ENCODE measurements around the gene CORO7.

DNA sequence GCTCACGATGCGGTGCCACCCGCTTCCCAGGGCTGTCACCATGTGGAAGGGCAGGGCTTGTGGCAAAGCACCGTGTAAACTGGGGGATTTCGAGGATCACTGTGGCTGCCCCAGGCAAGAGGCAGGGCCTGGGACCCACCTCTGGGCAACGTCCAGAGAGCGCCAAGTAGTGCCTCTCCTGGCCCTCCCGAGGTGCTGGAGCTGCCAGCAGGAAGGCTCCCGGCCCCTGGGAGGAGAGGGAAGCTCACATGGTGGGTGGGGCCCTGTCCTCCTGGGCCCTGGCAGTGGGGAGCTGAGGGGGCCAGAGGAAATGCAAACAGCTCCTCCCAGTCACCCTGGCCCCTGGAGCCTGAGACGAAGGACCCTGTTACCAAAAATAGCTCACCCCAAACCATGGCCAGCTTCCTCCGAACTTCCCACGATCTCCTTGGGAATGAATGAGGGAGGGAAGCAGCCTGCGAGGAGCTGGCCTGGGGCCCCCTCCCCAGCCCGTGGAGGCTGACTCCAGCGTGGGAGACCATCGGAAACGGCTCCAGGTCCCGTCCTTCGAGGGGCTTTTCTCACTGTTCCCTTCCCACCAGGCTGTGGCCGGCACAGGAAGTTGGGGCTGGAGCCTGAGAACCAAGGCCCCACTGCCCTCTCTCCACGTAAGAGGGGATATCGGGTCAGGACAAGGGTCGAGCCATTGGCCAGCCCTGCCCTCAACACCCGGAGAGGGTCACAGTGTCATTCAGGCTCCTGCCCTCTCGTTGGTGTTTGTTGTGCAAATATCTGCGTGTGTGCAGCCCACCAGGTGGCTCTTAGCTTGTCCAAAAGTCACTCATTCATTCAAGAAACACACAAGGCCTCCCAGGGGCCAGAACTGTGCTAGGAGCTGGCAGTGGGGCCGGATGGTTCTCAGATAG, 27.1 kb downstream of the CORO7 start:
- TF ChIP-seq, protein P1, sequence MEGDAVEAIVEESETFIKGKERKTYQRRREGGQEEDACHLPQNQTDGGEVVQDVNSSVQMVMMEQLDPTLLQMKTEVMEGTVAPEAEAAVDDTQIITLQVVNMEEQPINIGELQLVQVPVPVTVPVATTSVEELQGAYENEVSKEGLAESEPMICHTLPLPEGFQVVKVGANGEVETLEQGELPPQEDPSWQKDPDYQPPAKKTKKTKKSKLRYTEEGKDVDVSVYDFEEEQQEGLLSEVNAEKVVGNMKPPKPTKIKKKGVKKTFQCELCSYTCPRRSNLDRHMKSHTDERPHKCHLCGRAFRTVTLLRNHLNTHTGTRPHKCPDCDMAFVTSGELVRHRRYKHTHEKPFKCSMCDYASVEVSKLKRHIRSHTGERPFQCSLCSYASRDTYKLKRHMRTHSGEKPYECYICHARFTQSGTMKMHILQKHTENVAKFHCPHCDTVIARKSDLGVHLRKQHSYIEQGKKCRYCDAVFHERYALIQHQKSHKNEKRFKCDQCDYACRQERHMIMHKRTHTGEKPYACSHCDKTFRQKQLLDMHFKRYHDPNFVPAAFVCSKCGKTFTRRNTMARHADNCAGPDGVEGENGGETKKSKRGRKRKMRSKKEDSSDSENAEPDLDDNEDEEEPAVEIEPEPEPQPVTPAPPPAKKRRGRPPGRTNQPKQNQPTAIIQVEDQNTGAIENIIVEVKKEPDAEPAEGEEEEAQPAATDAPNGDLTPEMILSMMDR (IDR thresholded peaks at IDR 0.05) = no peak
- TF ChIP-seq EHF (CRISPR knock-in tag; IDR thresholded peaks at IDR 0.05) (no peak), HOXA7 (CRISPR knock-in tag; IDR thresholded peaks at IDR 0.05) (no peak), JUN (IDR thresholded peaks at IDR 0.05) (no peak), POLR2A (IDR thresholded peaks at IDR 0.05; ENCODE audit: low read length) (no peak), RCOR1 (IDR thresholded peaks at IDR 0.05; ENCODE audit: low read depth, low read length) (no peak), PBX3 (IDR thresholded peaks at IDR 0.05) (no peak), POLR2AphosphoS2 (conservative IDR thresholded peaks at IDR 0.05; ENCODE audit: low read length) (no peak), MAFK (IDR thresholded peaks at IDR 0.05; ENCODE audit: partially characterized antibody) (no peak), KDM5A (IDR thresholded peaks at IDR 0.05) (no peak), RAD21 (conservative IDR thresholded peaks at IDR 0.05 in 1 of 2, IDR thresholded peaks at IDR 0.05 in 1 of 2) (no peak), CEBPB (IDR thresholded peaks at IDR 0.05) (no peak), BHLHE40 (IDR thresholded peaks at IDR 0.05; ENCODE audit: low read depth, low read length) (no peak), NFE2L2 (conservative IDR thresholded peaks at IDR 0.05; ENCODE audit: low read length) (no peak)

Data from A549 (cell line).